Uterus (tissue), 4 donors: Measurements from ENCODE around the gene SNX9. TPM values are rescaled to one million over a fixed set of nuclear protein-coding genes. Genes with fewer than 3 reads are reported as not detected.
"Not testable (repeated sequence)": the region's sequence is repeated elsewhere in the genome, so short reads cannot be mapped to it uniquely, and the experiment has no call there.

Experiments used
- DNase-seq, 2 donors: peaks; one replicate each; pipeline ENCODE4 v3.0.0-alpha.2; 2019 to 2020
- H3K27ac ChIP-seq, 2 donors: fragments of 200-600 bp; sonication (generic); 1 replicate in 1 of 2; 2 replicates in 1 of 2; pipeline ENCODE4 v1.5.1; 2016 to 2018
- H3K27me3 ChIP-seq, 2 donors: fragments of 200-600 bp; sonication (generic); one replicate each; pipeline ENCODE4 v1.5.1; 2018 to 2019; ENCODE audit warnings: control low read depth in 1 of 2
- H3K36me3 ChIP-seq, 2 donors: fragments of 200-600 bp; sonication (generic); one replicate each; pipeline ENCODE4 v1.5.1; 2019; ENCODE audit warnings: control low read depth in 1 of 2
- H3K4me1 ChIP-seq, 2 donors: fragments of 200-600 bp; sonication (generic); one replicate each; pipeline ENCODE4 v1.5.1; 2018 to 2019; ENCODE audit warnings: control low read depth in 1 of 2
- H3K4me3 ChIP-seq, 2 donors: fragments of 200-600 bp; sonication (generic); 1 replicate in 1 of 2; 2 replicates in 1 of 2; pipeline ENCODE4 v1.5.1; 2018 to 2019; ENCODE audit warnings: mild to moderate bottlenecking in 1 of 2
- H3K9me3 ChIP-seq, 2 donors: fragments of 200-600 bp; sonication (generic); one replicate each; pipeline ENCODE4 v1.5.1; 2019; ENCODE audit warnings: control low read depth in 1 of 2
- CTCF ChIP-seq, 4 experiments: fragments of 200-600 bp in 2 of 4; fragments of 450-650 bp in 2 of 4; sonication (generic) in 2 of 4; IDR thresholded peaks; one replicate each; pipeline ENCODE4 v1.5.1; 2016 to 2019; ENCODE audit warnings: antibody characterized with exemption in 4 of 4, mild to moderate bottlenecking in 2 of 4, moderate library complexity in 1 of 4
- POLR2A ChIP-seq, 2 donors: fragments of 450-650 bp; IDR thresholded peaks; one replicate each; pipeline ENCODE4 v1.6.1; 2016; ENCODE audit warnings: antibody characterized with exemption in 2 of 2, mild to moderate bottlenecking in 1 of 2, moderate library complexity in 1 of 2
- intact Hi-C: fragments of 100-400 bp; cut with DNase I; formaldehyde crosslinking; loops from one replicate; pipeline ENCODE4 v1.15.1; 2023; ENCODE audit warnings: low total_unique reads
- total RNA-seq, 4 donors: library from RNA; depleted of rRNA in 3 of 4; stranded (reverse); fragments of >200 nt in 3 of 4; gene quantifications; one replicate each; pipeline versions ENCODE4 v1.1.0 to v1.2.4, GENCODE V29; 2014 to 2023
- donor health status: DM: yes; HTN: yes; CAD: no.

SNX9 gene
- total RNA-seq, 4 donors from 2014 or later: 31.0 to 65.9 (median 50.5) TPM

GRCh38 chr6:157842212-157842611 lies 19.2 kb downstream of the SNX9 start:
- TF ChIP-seq POLR2A (IDR thresholded peaks at IDR 0.05) (no peak), CTCF (IDR thresholded peaks at IDR 0.05) (no peak)
- Histone ChIP-seq H3K27me3 (no peaks in the 10 kb centered on the region), H3K36me3 (no peaks in the 10 kb centered on the region), H3K9me3 (no peaks in the 10 kb centered on the region), H3K4me1 (no peaks in the 10 kb centered on the region), H3K4me3 (no peak overlapping the region), H3K27ac (no peak overlapping the region)
- intact Hi-C loops: no loop called here
- DNase-seq: no peak

GRCh38 chr6:157844196-157844595 lies 21.1 kb downstream of the SNX9 start:
- DNase-seq, H3K9me3 ChIP-seq, intact Hi-C loops, H3K27ac ChIP-seq, H3K4me3 ChIP-seq, H3K36me3 ChIP-seq, H3K27me3 ChIP-seq, H3K4me1 ChIP-seq: not testable (repeated sequence)

- H3K36me3 ChIP-seq: no peaks in the 10 kb centered on the region
- intact Hi-C loops: no loop called here
- no peak for TF ChIP-seq CTCF (IDR thresholded peaks at IDR 0.05)
- no peak for TF ChIP-seq POLR2A (IDR thresholded peaks at IDR 0.05)
- no peak overlapping the region for H3K27ac ChIP-seq
- no peaks in the 10 kb centered on the region for H3K27me3 ChIP-seq
- no peaks in the 10 kb centered on the region for H3K4me1 ChIP-seq
- no peak overlapping the region for H3K4me3 ChIP-seq
- no peaks in the 10 kb centered on the region for H3K9me3 ChIP-seq
- no peak for DNase-seq
These were observed 22.6 kb downstream of the SNX9 start for GRCh38 chr6:157845493-157846259.

- intact Hi-C loops: no loop called here
- TF ChIP-seq POLR2A (IDR thresholded peaks at IDR 0.05): no peak
- TF ChIP-seq CTCF (IDR thresholded peaks at IDR 0.05): no peak
- Histone ChIP-seq H3K9me3 (peaks cover 0 to 4% of the 10 kb centered on the region in 2 donors), H3K27ac (peak overlapping the region in 1 of 2 donors; percentile 11), H3K36me3 (no peaks in the 10 kb centered on the region), H3K27me3 (no peaks in the 10 kb centered on the region), H3K4me1 (no peaks in the 10 kb centered on the region), H3K4me3 (no peak overlapping the region)
- no peak for DNase-seq
These were observed 24.8 kb downstream of the SNX9 start for GRCh38 chr6:157847846-157848245.

GRCh38 chr6:157848693-157849092 lies 25.6 kb downstream of the SNX9 start:
- TF ChIP-seq CTCF (IDR thresholded peaks at IDR 0.05) (no peak), POLR2A (IDR thresholded peaks at IDR 0.05) (no peak)
- intact Hi-C loops: no loop called here
- H3K4me3 ChIP-seq: no peak overlapping the region
- DNase-seq: no peak
- H3K27ac ChIP-seq: no peak overlapping the region
- no peaks in the 10 kb centered on the region for H3K27me3 ChIP-seq
- H3K4me1 ChIP-seq: no peaks in the 10 kb centered on the region
- H3K36me3 ChIP-seq: no peaks in the 10 kb centered on the region
- H3K9me3 ChIP-seq: peaks cover 0 to 13% of the 10 kb centered on the region in 2 donors
